Endothelial cell (in vitro differentiated cells): ENCODE results near the gene SLC5A10. TPM values are rescaled to one million over a fixed set of nuclear protein-coding genes. Genes with fewer than 3 reads are reported as not detected.

ENCODE experiments used
- DNase-seq: peaks from one replicate; pipeline ENCODE4 v3.0.0; 2021; ENCODE audit warnings: low spot score
- H3K27ac Mint-ChIP-seq: one replicate; pipeline ENCODE4 v1.8.0; 2021; ENCODE audit warnings: mixed read lengths, inconsistent platforms; ENCODE audit not compliant: unreplicated experiment
- H3K27me3 Mint-ChIP-seq: one replicate; pipeline ENCODE4 v1.8.0; 2021; ENCODE audit warnings: mild to moderate bottlenecking, moderate library complexity, mixed read lengths, inconsistent platforms; ENCODE audit not compliant: unreplicated experiment
- H3K36me3 Mint-ChIP-seq: one replicate; pipeline ENCODE4 v1.8.0; 2021; ENCODE audit warnings: mild to moderate bottlenecking, low read depth, mixed read lengths, inconsistent platforms; ENCODE audit not compliant: unreplicated experiment
- H3K4me1 Mint-ChIP-seq: one replicate; pipeline ENCODE4 v1.8.0; 2021; ENCODE audit warnings: mild to moderate bottlenecking, mixed read lengths, inconsistent platforms; ENCODE audit not compliant: unreplicated experiment
- H3K4me3 Mint-ChIP-seq: one replicate; pipeline ENCODE4 v1.8.0; 2021; ENCODE audit warnings: mild to moderate bottlenecking, mixed read lengths, inconsistent platforms; ENCODE audit not compliant: unreplicated experiment
- H3K9me3 Mint-ChIP-seq: one replicate; pipeline ENCODE4 v1.8.0; 2021; ENCODE audit warnings: mixed read lengths, inconsistent platforms; ENCODE audit not compliant: unreplicated experiment
- CTCF ChIP-seq: fragments of 200-600 bp; sonication (generic); IDR thresholded peaks from one replicate; pipeline ENCODE4 v1.5.0; 2021; ENCODE audit warnings: antibody characterized with exemption; ENCODE audit not compliant: unreplicated experiment
- total RNA-seq: library from RNA; stranded (reverse); fragmentation: NEBNext Ultra II Directional; extraction: Animal tissue kit (Norgen Biotek cat#: 25700); gene quantifications from one replicate; pipeline ENCODE4 v1.2.1, GENCODE V29; 2021; ENCODE audit not compliant: unreplicated experiment

The SLC5A10 gene
- total RNA-seq, 1 donor from 2014 or later: 0.08 TPM

- Mint-ChIP-seq H3K9me3 (no peaks in the 10 kb centered on the region), H3K36me3 (no peaks in the 10 kb centered on the region), H3K27ac (no peak overlapping the region), H3K27me3 (peaks cover 3% of the 10 kb centered on the region), H3K4me3 (no peak overlapping the region), H3K4me1 (peaks cover 6% of the 10 kb centered on the region)
- DNase-seq: no peak
- no peak for TF ChIP-seq CTCF
Observed at GRCh38 chr17:18974407-18975149, 22.6 kb downstream of the SLC5A10 start.

- peaks cover 3% of the 10 kb centered on the region for H3K27me3 Mint-ChIP-seq
- H3K4me3 Mint-ChIP-seq: no peak overlapping the region
- no peaks in the 10 kb centered on the region for H3K36me3 Mint-ChIP-seq
- no peaks in the 10 kb centered on the region for H3K9me3 Mint-ChIP-seq
- no peaks in the 10 kb centered on the region for H3K4me1 Mint-ChIP-seq
- DNase-seq: no peak
- H3K27ac Mint-ChIP-seq: no peak overlapping the region
- TF ChIP-seq CTCF: no peak
Observed at GRCh38 chr17:18975597-18975996, 23.6 kb downstream of the SLC5A10 start.

- H3K36me3 Mint-ChIP-seq: no peaks in the 10 kb centered on the region
- H3K9me3 Mint-ChIP-seq: no peaks in the 10 kb centered on the region
- no peak for TF ChIP-seq CTCF
- no peak overlapping the region for H3K4me3 Mint-ChIP-seq
- no peak for DNase-seq
- H3K27ac Mint-ChIP-seq: no peak overlapping the region
- no peaks in the 10 kb centered on the region for H3K4me1 Mint-ChIP-seq
- peaks cover 1% of the 10 kb centered on the region for H3K27me3 Mint-ChIP-seq
Observed at GRCh38 chr17:18976201-18976600, 24.2 kb downstream of the SLC5A10 start.

GRCh38 chr17:18977021-18977420, 25.1 kb downstream of the SLC5A10 start:
- no peak overlapping the region for H3K4me3 Mint-ChIP-seq
- TF ChIP-seq CTCF: no peak
- DNase-seq: no peak

GRCh38 chr17:18977646-18978045, 25.7 kb downstream of the SLC5A10 start:
- H3K4me1 Mint-ChIP-seq: no peaks in the 10 kb centered on the region
- no peak for TF ChIP-seq CTCF
- no peak overlapping the region for H3K4me3 Mint-ChIP-seq
- no peak overlapping the region for H3K27ac Mint-ChIP-seq
- DNase-seq: no peak
- H3K36me3 Mint-ChIP-seq: no peaks in the 10 kb centered on the region
- no peaks in the 10 kb centered on the region for H3K9me3 Mint-ChIP-seq
- no peaks in the 10 kb centered on the region for H3K27me3 Mint-ChIP-seq

More at GRCh38 chr17:18977021-18977420, 25.1 kb downstream of the SLC5A10 start:
- Mint-ChIP-seq H3K9me3 (no peaks in the 10 kb centered on the region), H3K27ac (no peak overlapping the region), H3K4me1 (no peaks in the 10 kb centered on the region), H3K27me3 (peaks cover 1% of the 10 kb centered on the region), H3K36me3 (no peaks in the 10 kb centered on the region)
